Measurements from ENCODE around the gene MAP6D1. TPM values are rescaled to one million over a fixed set of nuclear protein-coding genes. Genes with fewer than 3 reads are reported as not detected.

Gene MAP6D1
- total RNA-seq (2014; rRNA removed; shearing (Covaris generic); ENCODE audit: low replicate concordance) = 1.2 and 10.8 TPM in 2 replicates

GRCh38 chr3:183825456-183826161 lies at the start of gene MAP6D1:
TSS of gene MAP6D1 (minus strand) at chr3:183825577. CDS start at chr3:183825547, 30 bp downstream.
- peak; percentile 94 for DNase-seq
- Histone ChIP-seq H3K9me2 (replicated peaks; ENCODE audit: insufficient read depth, low read length) (no peaks in the 10 kb centered on the region), H3K4me3 (ENCODE audit: low read length) (peak within 1 kb of the TSS; percentile 86), H3K4me1 (ENCODE audit: low read length) (peaks cover 12% of the 10 kb centered on the region), H3K4me2 (ENCODE audit: low read depth, low read length, poor library complexity, severe bottlenecking) (peak within 1 kb of the TSS; percentile 91), H2AFZ (ENCODE audit: low read length) (peak within 1 kb of the TSS; percentile 82), H3K27me3 (ENCODE audit: low read length) (no peaks in the 10 kb centered on the region), H3K27ac (ENCODE audit: low read length) (peak within 1 kb of the TSS; percentile 43), H4K20me1 (ENCODE audit: insufficient read depth, low read depth, low read length) (no peaks in the 10 kb centered on the region), H3K36me3 (ENCODE audit: insufficient read depth, low read length) (no peaks in the 10 kb centered on the region; the same call in 1 of the 2 replicates), H3K79me2 (ENCODE audit: low read length) (peaks cover 20% of the 10 kb centered on the region), H3K9me3 (ENCODE audit: low read length) (no peaks in the 10 kb centered on the region), H3K9ac (ENCODE audit: low read length) (peak within 1 kb of the TSS; percentile 78)

- no peaks in the 10 kb centered on the region; the same call in 1 of the 2 replicates for H3K36me3 ChIP-seq (ENCODE audit: insufficient read depth, low read length)
- H3K4me1 ChIP-seq (ENCODE audit: low read length) = peaks cover 2% of the 10 kb centered on the region; the same call in 1 of the 2 replicates
- no peak overlapping the region for H3K27ac ChIP-seq (ENCODE audit: low read length)
- H3K27me3 ChIP-seq (ENCODE audit: low read length) = no peaks in the 10 kb centered on the region
- no peak overlapping the region for H2AFZ ChIP-seq (ENCODE audit: low read length)
- H3K79me2 ChIP-seq (ENCODE audit: low read length) = peaks cover 97% of the 10 kb centered on the region
- H3K4me2 ChIP-seq (ENCODE audit: low read depth, low read length, poor library complexity, severe bottlenecking) = no peak overlapping the region
- DNase-seq = no peak
- no peaks in the 10 kb centered on the region for H3K9me3 ChIP-seq (ENCODE audit: low read length)
- no peak overlapping the region for H3K9ac ChIP-seq (ENCODE audit: low read length)
- no peak overlapping the region for H3K4me3 ChIP-seq (ENCODE audit: low read length)
- peaks cover 40% of the 10 kb centered on the region; the same call in 1 of the 2 replicates for H4K20me1 ChIP-seq (ENCODE audit: insufficient read depth, low read depth, low read length)
- H3K9me2 ChIP-seq (replicated peaks; ENCODE audit: insufficient read depth, low read length) = no peaks in the 10 kb centered on the region
These were observed 48.5 kb upstream of the MAP6D1 start for GRCh38 chr3:183873914-183874313.

GRCh38 chr3:183871541-183871940 lies 46.2 kb upstream of the MAP6D1 start:
- no peak overlapping the region for H3K27ac ChIP-seq (ENCODE audit: low read length)
- H2AFZ ChIP-seq (ENCODE audit: low read length) = no peak overlapping the region
- H3K4me3 ChIP-seq (ENCODE audit: low read length) = no peak overlapping the region
- peaks cover 31% of the 10 kb centered on the region; the same call in 1 of the 2 replicates for H4K20me1 ChIP-seq (ENCODE audit: insufficient read depth, low read depth, low read length)
- H3K36me3 ChIP-seq (ENCODE audit: insufficient read depth, low read length) = no peaks in the 10 kb centered on the region; the same call in 1 of the 2 replicates
- DNase-seq = no peak
- peaks cover 2% of the 10 kb centered on the region; the same call in 1 of the 2 replicates for H3K4me1 ChIP-seq (ENCODE audit: low read length)
- H3K4me2 ChIP-seq (ENCODE audit: low read depth, low read length, poor library complexity, severe bottlenecking) = no peak overlapping the region
- H3K9me2 ChIP-seq (replicated peaks; ENCODE audit: insufficient read depth, low read length) = no peaks in the 10 kb centered on the region
- no peak overlapping the region for H3K9ac ChIP-seq (ENCODE audit: low read length)
- H3K79me2 ChIP-seq (ENCODE audit: low read length) = peaks cover 90% of the 10 kb centered on the region
- no peaks in the 10 kb centered on the region for H3K27me3 ChIP-seq (ENCODE audit: low read length)
- H3K9me3 ChIP-seq (ENCODE audit: low read length) = no peaks in the 10 kb centered on the region

GRCh38 chr3:183870563-183870962 lies 45.2 kb upstream of the MAP6D1 start:
- Histone ChIP-seq H3K9me2 (replicated peaks; ENCODE audit: insufficient read depth, low read length) (no peaks in the 10 kb centered on the region), H4K20me1 (ENCODE audit: insufficient read depth, low read depth, low read length) (peaks cover 31% of the 10 kb centered on the region; the same call in 1 of the 2 replicates), H3K4me3 (ENCODE audit: low read length) (no peak overlapping the region), H3K27me3 (ENCODE audit: low read length) (no peaks in the 10 kb centered on the region), H3K4me2 (ENCODE audit: low read depth, low read length, poor library complexity, severe bottlenecking) (no peak overlapping the region), H2AFZ (ENCODE audit: low read length) (no peak overlapping the region), H3K79me2 (ENCODE audit: low read length) (peaks cover 82% of the 10 kb centered on the region), H3K9me3 (ENCODE audit: low read length) (no peaks in the 10 kb centered on the region), H3K36me3 (ENCODE audit: insufficient read depth, low read length) (peaks cover 6% of the 10 kb centered on the region; the same call in 1 of the 2 replicates), H3K4me1 (ENCODE audit: low read length) (peaks cover 2% of the 10 kb centered on the region; the same call in 1 of the 2 replicates), H3K27ac (ENCODE audit: low read length) (no peak overlapping the region), H3K9ac (ENCODE audit: low read length) (no peak overlapping the region)
- no peak for DNase-seq

- Histone ChIP-seq H3K4me2 (ENCODE audit: low read depth, low read length, poor library complexity, severe bottlenecking) (no peak overlapping the region), H3K9me2 (replicated peaks; ENCODE audit: insufficient read depth, low read length) (no peaks in the 10 kb centered on the region), H3K9ac (ENCODE audit: low read length) (no peak overlapping the region), H3K4me3 (ENCODE audit: low read length) (no peak overlapping the region), H2AFZ (ENCODE audit: low read length) (no peak overlapping the region), H3K27me3 (ENCODE audit: low read length) (no peaks in the 10 kb centered on the region), H3K9me3 (ENCODE audit: low read length) (no peaks in the 10 kb centered on the region), H3K36me3 (ENCODE audit: insufficient read depth, low read length) (peaks cover 14% of the 10 kb centered on the region; the same call in 1 of the 2 replicates), H3K4me1 (ENCODE audit: low read length) (peaks cover 2% of the 10 kb centered on the region; the same call in 1 of the 2 replicates), H4K20me1 (ENCODE audit: insufficient read depth, low read depth, low read length) (peaks cover 26% of the 10 kb centered on the region; the same call in 1 of the 2 replicates), H3K27ac (ENCODE audit: low read length) (no peak overlapping the region), H3K79me2 (ENCODE audit: low read length) (peaks cover 71% of the 10 kb centered on the region)
- DNase-seq = no peak
These were observed 43.4 kb upstream of the MAP6D1 start for GRCh38 chr3:183868796-183869195.

GRCh38 chr3:183862610-183863009 lies 37.2 kb upstream of the MAP6D1 start:
- Histone ChIP-seq H3K4me3 (ENCODE audit: low read length) (no peak overlapping the region), H3K4me2 (ENCODE audit: low read depth, low read length, poor library complexity, severe bottlenecking) (no peak overlapping the region), H3K36me3 (ENCODE audit: insufficient read depth, low read length) (peaks cover 55% of the 10 kb centered on the region; the same call in 1 of the 2 replicates)

GRCh38 chr3:183857863-183858262 lies 32.5 kb upstream of the MAP6D1 start:
- H3K27me3 ChIP-seq (ENCODE audit: low read length) = no peaks in the 10 kb centered on the region
- H3K4me3 ChIP-seq (ENCODE audit: low read length) = no peak overlapping the region
- peaks cover 32% of the 10 kb centered on the region for H3K79me2 ChIP-seq (ENCODE audit: low read length)
- no peak for DNase-seq
- no peak overlapping the region for H3K4me2 ChIP-seq (ENCODE audit: low read depth, low read length, poor library complexity, severe bottlenecking)
- peaks cover 57% of the 10 kb centered on the region; the same call in 1 of the 2 replicates for H3K36me3 ChIP-seq (ENCODE audit: insufficient read depth, low read length)
- H3K9ac ChIP-seq (ENCODE audit: low read length) = no peak overlapping the region
- H3K4me1 ChIP-seq (ENCODE audit: low read length) = no peaks in the 10 kb centered on the region
- H4K20me1 ChIP-seq (ENCODE audit: insufficient read depth, low read depth, low read length) = no peaks in the 10 kb centered on the region
- H3K27ac ChIP-seq (ENCODE audit: low read length) = no peak overlapping the region
- H3K9me2 ChIP-seq (replicated peaks; ENCODE audit: insufficient read depth, low read length) = 0 out of 2 replicates have a peak, but pooled peaks cover 3% of the 10 kb centered on the region
- H2AFZ ChIP-seq (ENCODE audit: low read length) = no peak overlapping the region
- H3K9me3 ChIP-seq (ENCODE audit: low read length) = no peaks in the 10 kb centered on the region

More at GRCh38 chr3:183862610-183863009, 37.2 kb upstream of the MAP6D1 start:
- no peaks in the 10 kb centered on the region for H3K27me3 ChIP-seq (ENCODE audit: low read length)
- no peaks in the 10 kb centered on the region for H3K9me2 ChIP-seq (replicated peaks; ENCODE audit: insufficient read depth, low read length)
- H3K79me2 ChIP-seq (ENCODE audit: low read length) = peaks cover 31% of the 10 kb centered on the region
- no peak overlapping the region for H3K9ac ChIP-seq (ENCODE audit: low read length)
- no peak overlapping the region for H2AFZ ChIP-seq (ENCODE audit: low read length)
- H3K27ac ChIP-seq (ENCODE audit: low read length) = no peak overlapping the region
- no peaks in the 10 kb centered on the region for H3K9me3 ChIP-seq (ENCODE audit: low read length)
- DNase-seq = no peak
- no peaks in the 10 kb centered on the region for H4K20me1 ChIP-seq (ENCODE audit: insufficient read depth, low read depth, low read length)
- H3K4me1 ChIP-seq (ENCODE audit: low read length) = no peaks in the 10 kb centered on the region

GRCh38 chr3:183854318-183855035 lies 29.1 kb upstream of the MAP6D1 start:
- H3K4me3 ChIP-seq (ENCODE audit: low read length) = no peak overlapping the region
- H4K20me1 ChIP-seq (ENCODE audit: insufficient read depth, low read depth, low read length) = no peaks in the 10 kb centered on the region
- no peak overlapping the region for H3K9ac ChIP-seq (ENCODE audit: low read length)
- H3K4me1 ChIP-seq (ENCODE audit: low read length) = no peaks in the 10 kb centered on the region
- no peak for DNase-seq
- H3K27me3 ChIP-seq (ENCODE audit: low read length) = no peaks in the 10 kb centered on the region
- H3K27ac ChIP-seq (ENCODE audit: low read length) = no peak overlapping the region
- no peak overlapping the region for H3K4me2 ChIP-seq (ENCODE audit: low read depth, low read length, poor library complexity, severe bottlenecking)
- H3K9me3 ChIP-seq (ENCODE audit: low read length) = no peaks in the 10 kb centered on the region
- H2AFZ ChIP-seq (ENCODE audit: low read length) = no peak overlapping the region
- H3K79me2 ChIP-seq (ENCODE audit: low read length) = peaks cover 43% of the 10 kb centered on the region
- peaks cover 50% of the 10 kb centered on the region for H3K36me3 ChIP-seq (ENCODE audit: insufficient read depth, low read length)
- H3K9me2 ChIP-seq (replicated peaks; ENCODE audit: insufficient read depth, low read length) = 0 out of 2 replicates have a peak, but pooled peaks cover 3% of the 10 kb centered on the region

All from Karpas-422 (cell line).